H1 (cell line): ENCODE data around the gene PDCD5. TPM values are rescaled to one million over a fixed set of nuclear protein-coding genes. Genes with fewer than 3 reads are reported as not detected.

ENCODE experiments used
- CTCF ChIP-seq, 3 experiments: IDR thresholded peaks; 1 replicate in 2 of 3; 2 replicates in 1 of 3; pipeline versions ENCODE4 v1.5.1 to v1.6.1; 2011; ENCODE audit warnings: low read length in 3 of 3, mild to moderate bottlenecking in 3 of 3, inconsistent platforms in 2 of 3, low read depth in 1 of 3, moderate library complexity in 1 of 3; ENCODE audit not compliant: insufficient read depth in 1 of 3; ENCODE audit errors: control extremely low read depth in 1 of 3
- EP300 ChIP-seq, 2 experiments: IDR thresholded peaks; 1 replicate in 1 of 2; 2 replicates in 1 of 2; pipeline ENCODE4 v1.6.1; 2011 to 2012; ENCODE audit warnings: low read depth in 2 of 2, low read length in 2 of 2, mild to moderate bottlenecking in 2 of 2, borderline replicate concordance in 1 of 2, inconsistent platforms in 1 of 2, moderate library complexity in 1 of 2
- HDAC2 ChIP-seq, 2 experiments: fragments of 300-600 bp in 1 of 2; sonication (generic) in 1 of 2; IDR thresholded peaks; 2 replicates each; pipeline ENCODE4 v1.6.1; 2011 to 2012; ENCODE audit warnings: low read depth in 2 of 2, low read length in 2 of 2, mild to moderate bottlenecking in 2 of 2, moderate library complexity in 2 of 2, borderline replicate concordance in 1 of 2, inconsistent platforms in 1 of 2
- RBBP5 ChIP-seq: IDR thresholded peaks from 2 replicates; pipeline ENCODE4 v1.7.1; 2012; ENCODE audit warnings: low read depth, mild to moderate bottlenecking, inconsistent platforms, low read length, moderate library complexity, borderline replicate concordance
- polyA plus RNA-seq, 7 experiments: library from polyadenylated mRNA; depleted of rRNA in 3 of 7; stranded (reverse) in 5 of 7; unstranded in 2 of 7; fragments of >200 nt in 5 of 7; fragments of 200-250 nt in 2 of 7; gene quantifications; 1 replicate in 5 of 7; 2 replicates in 1 of 7; 4 replicates in 1 of 7; pipeline versions ENCODE4 v1.2.1 to v1.2.3, GENCODE V29; 2011 to 2013; ENCODE audit warnings: missing spikeins in 2 of 7, mixed read lengths in 2 of 7
- total RNA-seq: library from RNA; stranded (reverse); fragmentation: NEBNext Ultra II Directional; extraction: Animal tissue kit (Norgen Biotek cat#: 25700); gene quantifications from 2 replicates; pipeline ENCODE4 v1.2.1, GENCODE V29; 2021
- TF ChIP-seq, protein P1 (sequence below): fragments of 300-600 bp; sonication (generic); IDR thresholded peaks from 2 replicates; pipeline ENCODE4 v1.7.1; 2012; ENCODE audit warnings: low read length, moderate library complexity, mild to moderate bottlenecking, inconsistent platforms; ENCODE audit not compliant: insufficient replicate concordance
- TF ChIP-seq, protein P2 (sequence below): IDR thresholded peaks from 2 replicates; pipeline ENCODE4 v1.6.1; 2012; ENCODE audit warnings: low read length, inconsistent platforms

The PDCD5 gene
- total and polyA plus RNA-seq, 2 of the 8 experiments (the other 6 are each of a cell fraction or from before 2014, with no cell fraction given), result 43.2 to 98.8 TPM

DNA sequence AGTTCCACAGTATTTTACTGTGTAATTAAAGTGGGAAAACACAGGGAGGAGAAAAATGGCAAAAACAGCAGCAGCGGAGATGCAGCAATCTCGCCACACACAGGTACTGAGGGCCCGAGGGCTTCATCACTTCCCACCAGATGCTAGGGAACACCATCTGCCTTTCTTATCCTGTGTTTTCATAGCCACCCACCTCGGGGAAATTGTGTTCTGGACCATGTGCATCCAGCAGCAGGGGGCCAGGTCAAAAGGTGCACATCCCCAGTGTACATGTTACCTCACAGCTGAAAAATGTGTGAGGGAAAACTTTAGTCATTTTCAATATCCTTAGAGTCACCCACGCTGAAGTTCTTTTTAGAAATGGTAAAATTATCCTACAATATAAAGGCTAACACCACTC, 30.2 kb downstream of the PDCD5 start (continued):
- TF ChIP-seq, protein P1, sequence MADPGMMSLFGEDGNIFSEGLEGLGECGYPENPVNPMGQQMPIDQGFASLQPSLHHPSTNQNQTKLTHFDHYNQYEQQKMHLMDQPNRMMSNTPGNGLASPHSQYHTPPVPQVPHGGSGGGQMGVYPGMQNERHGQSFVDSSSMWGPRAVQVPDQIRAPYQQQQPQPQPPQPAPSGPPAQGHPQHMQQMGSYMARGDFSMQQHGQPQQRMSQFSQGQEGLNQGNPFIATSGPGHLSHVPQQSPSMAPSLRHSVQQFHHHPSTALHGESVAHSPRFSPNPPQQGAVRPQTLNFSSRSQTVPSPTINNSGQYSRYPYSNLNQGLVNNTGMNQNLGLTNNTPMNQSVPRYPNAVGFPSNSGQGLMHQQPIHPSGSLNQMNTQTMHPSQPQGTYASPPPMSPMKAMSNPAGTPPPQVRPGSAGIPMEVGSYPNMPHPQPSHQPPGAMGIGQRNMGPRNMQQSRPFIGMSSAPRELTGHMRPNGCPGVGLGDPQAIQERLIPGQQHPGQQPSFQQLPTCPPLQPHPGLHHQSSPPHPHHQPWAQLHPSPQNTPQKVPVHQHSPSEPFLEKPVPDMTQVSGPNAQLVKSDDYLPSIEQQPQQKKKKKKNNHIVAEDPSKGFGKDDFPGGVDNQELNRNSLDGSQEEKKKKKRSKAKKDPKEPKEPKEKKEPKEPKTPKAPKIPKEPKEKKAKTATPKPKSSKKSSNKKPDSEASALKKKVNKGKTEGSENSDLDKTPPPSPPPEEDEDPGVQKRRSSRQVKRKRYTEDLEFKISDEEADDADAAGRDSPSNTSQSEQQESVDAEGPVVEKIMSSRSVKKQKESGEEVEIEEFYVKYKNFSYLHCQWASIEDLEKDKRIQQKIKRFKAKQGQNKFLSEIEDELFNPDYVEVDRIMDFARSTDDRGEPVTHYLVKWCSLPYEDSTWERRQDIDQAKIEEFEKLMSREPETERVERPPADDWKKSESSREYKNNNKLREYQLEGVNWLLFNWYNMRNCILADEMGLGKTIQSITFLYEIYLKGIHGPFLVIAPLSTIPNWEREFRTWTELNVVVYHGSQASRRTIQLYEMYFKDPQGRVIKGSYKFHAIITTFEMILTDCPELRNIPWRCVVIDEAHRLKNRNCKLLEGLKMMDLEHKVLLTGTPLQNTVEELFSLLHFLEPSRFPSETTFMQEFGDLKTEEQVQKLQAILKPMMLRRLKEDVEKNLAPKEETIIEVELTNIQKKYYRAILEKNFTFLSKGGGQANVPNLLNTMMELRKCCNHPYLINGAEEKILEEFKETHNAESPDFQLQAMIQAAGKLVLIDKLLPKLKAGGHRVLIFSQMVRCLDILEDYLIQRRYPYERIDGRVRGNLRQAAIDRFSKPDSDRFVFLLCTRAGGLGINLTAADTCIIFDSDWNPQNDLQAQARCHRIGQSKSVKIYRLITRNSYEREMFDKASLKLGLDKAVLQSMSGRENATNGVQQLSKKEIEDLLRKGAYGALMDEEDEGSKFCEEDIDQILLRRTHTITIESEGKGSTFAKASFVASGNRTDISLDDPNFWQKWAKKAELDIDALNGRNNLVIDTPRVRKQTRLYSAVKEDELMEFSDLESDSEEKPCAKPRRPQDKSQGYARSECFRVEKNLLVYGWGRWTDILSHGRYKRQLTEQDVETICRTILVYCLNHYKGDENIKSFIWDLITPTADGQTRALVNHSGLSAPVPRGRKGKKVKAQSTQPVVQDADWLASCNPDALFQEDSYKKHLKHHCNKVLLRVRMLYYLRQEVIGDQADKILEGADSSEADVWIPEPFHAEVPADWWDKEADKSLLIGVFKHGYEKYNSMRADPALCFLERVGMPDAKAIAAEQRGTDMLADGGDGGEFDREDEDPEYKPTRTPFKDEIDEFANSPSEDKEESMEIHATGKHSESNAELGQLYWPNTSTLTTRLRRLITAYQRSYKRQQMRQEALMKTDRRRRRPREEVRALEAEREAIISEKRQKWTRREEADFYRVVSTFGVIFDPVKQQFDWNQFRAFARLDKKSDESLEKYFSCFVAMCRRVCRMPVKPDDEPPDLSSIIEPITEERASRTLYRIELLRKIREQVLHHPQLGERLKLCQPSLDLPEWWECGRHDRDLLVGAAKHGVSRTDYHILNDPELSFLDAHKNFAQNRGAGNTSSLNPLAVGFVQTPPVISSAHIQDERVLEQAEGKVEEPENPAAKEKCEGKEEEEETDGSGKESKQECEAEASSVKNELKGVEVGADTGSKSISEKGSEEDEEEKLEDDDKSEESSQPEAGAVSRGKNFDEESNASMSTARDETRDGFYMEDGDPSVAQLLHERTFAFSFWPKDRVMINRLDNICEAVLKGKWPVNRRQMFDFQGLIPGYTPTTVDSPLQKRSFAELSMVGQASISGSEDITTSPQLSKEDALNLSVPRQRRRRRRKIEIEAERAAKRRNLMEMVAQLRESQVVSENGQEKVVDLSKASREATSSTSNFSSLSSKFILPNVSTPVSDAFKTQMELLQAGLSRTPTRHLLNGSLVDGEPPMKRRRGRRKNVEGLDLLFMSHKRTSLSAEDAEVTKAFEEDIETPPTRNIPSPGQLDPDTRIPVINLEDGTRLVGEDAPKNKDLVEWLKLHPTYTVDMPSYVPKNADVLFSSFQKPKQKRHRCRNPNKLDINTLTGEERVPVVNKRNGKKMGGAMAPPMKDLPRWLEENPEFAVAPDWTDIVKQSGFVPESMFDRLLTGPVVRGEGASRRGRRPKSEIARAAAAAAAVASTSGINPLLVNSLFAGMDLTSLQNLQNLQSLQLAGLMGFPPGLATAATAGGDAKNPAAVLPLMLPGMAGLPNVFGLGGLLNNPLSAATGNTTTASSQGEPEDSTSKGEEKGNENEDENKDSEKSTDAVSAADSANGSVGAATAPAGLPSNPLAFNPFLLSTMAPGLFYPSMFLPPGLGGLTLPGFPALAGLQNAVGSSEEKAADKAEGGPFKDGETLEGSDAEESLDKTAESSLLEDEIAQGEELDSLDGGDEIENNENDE, result no peak
- TF ChIP-seq RBBP5 (no peak), HDAC2 (IDR thresholded peaks at IDR 0.05; ENCODE audit: borderline replicate concordance in 1 of 2, low read depth in 2 of 2, low read length in 2 of 2) (no peak), CTCF (IDR thresholded peaks at IDR 0.05; ENCODE audit: control extremely low read depth in 1 of 3, insufficient read depth in 1 of 3, low read depth in 1 of 3, low read length in 3 of 3) (no peak), EP300 (IDR thresholded peaks at IDR 0.05; ENCODE audit: borderline replicate concordance in 1 of 2, low read depth in 2 of 2, low read length in 2 of 2) (no peak)
- TF ChIP-seq, protein P2, sequence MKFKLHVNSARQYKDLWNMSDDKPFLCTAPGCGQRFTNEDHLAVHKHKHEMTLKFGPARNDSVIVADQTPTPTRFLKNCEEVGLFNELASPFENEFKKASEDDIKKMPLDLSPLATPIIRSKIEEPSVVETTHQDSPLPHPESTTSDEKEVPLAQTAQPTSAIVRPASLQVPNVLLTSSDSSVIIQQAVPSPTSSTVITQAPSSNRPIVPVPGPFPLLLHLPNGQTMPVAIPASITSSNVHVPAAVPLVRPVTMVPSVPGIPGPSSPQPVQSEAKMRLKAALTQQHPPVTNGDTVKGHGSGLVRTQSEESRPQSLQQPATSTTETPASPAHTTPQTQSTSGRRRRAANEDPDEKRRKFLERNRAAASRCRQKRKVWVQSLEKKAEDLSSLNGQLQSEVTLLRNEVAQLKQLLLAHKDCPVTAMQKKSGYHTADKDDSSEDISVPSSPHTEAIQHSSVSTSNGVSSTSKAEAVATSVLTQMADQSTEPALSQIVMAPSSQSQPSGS, result no peak
